Calu3 (cell line): ENCODE results near the gene HOXB6. TPM values are rescaled to one million over a fixed set of nuclear protein-coding genes. Genes with fewer than 3 reads are reported as not detected.
A peak's percentile ranks its signal among the peaks of the same experiment; 100 is the strongest.

Experiments used
- BruUV-seq: library from RNA; stranded (reverse); fragments of 400-500 nt; replicated peaks from 2 replicates; lab custom pipeline; 2021; lab: Mats Ljungman, UMichigan
- CTCF ChIA-PET: fragments of 300-600 bp; sonication (Branson Sonifier 250); formaldehyde crosslinking; loops from one replicate; lab custom pipeline; 2022; ENCODE audit warnings: antibody characterized with exemption; lab: Charles Lee
- DNase-seq: peaks from one replicate; pipeline ENCODE4 v3.0.0; 2022
- H3K27ac Mint-ChIP-seq: one replicate; pipeline ENCODE4 v1.8.0; 2022; ENCODE audit warnings: mixed read lengths; ENCODE audit not compliant: unreplicated experiment
- H3K27me3 Mint-ChIP-seq: one replicate; pipeline ENCODE4 v1.8.0; 2022; ENCODE audit warnings: mixed read lengths; ENCODE audit not compliant: unreplicated experiment
- H3K36me3 Mint-ChIP-seq: one replicate; pipeline ENCODE4 v1.8.0; 2022; ENCODE audit warnings: mild to moderate bottlenecking, moderate library complexity, mixed read lengths; ENCODE audit not compliant: insufficient read depth, unreplicated experiment
- H3K4me1 Mint-ChIP-seq: one replicate; pipeline ENCODE4 v1.8.0; 2022; ENCODE audit warnings: mild to moderate bottlenecking, low read depth, mixed read lengths; ENCODE audit not compliant: unreplicated experiment
- H3K4me3 Mint-ChIP-seq: one replicate; pipeline ENCODE4 v1.8.0; 2022; ENCODE audit warnings: mild to moderate bottlenecking, low read depth, moderate library complexity, mixed read lengths; ENCODE audit not compliant: unreplicated experiment
- H3K9me3 Mint-ChIP-seq: one replicate; pipeline ENCODE4 v1.8.0; 2022; ENCODE audit warnings: low read depth, mixed read lengths; ENCODE audit not compliant: unreplicated experiment
- CTCF ChIP-seq: fragments of 200-600 bp; IDR thresholded peaks from one replicate; pipeline ENCODE4 v1.8.0; 2022; ENCODE audit warnings: antibody characterized with exemption; ENCODE audit not compliant: unreplicated experiment
- intact Hi-C: fragments of 100-400 bp; cut with micrococcal nuclease; formaldehyde crosslinking; loops from one replicate; pipeline ENCODE4 v1.10.0; 2022; ENCODE audit not compliant: unreplicated experiment
- total RNA-seq: library from RNA; stranded (reverse); gene quantifications from 2 replicates; pipeline ENCODE4 v1.2.3, GENCODE V29; 2022

The HOXB6 gene
- total RNA-seq, 1 experiment from 2014 or later, result 140 TPM

GRCh38 chr17:48574505-48575065 is 30.2 kb downstream of the HOXB6 start:
- Mint-ChIP-seq H3K4me1 (peaks cover 51% of the 10 kb centered on the region), H3K36me3 (peaks cover 99% of the 10 kb centered on the region), H3K27me3 (peaks cover 15% of the 10 kb centered on the region), H3K4me3 (no peak overlapping the region), H3K9me3 (no peaks in the 10 kb centered on the region), H3K27ac (peak overlapping the region; percentile 66)
- DNase-seq, result no peak
- intact Hi-C loops, result loop anchor here (5.0 kb wide), 2 partner anchors 32 to 282 kb away; no protein-coding TSS in a partner anchor
- BruUV-seq, result no TSS peak
- no peak for TF ChIP-seq CTCF
- CTCF ChIA-PET, result interaction anchor here (1.2 kb wide), 1 partner anchor 222 kb away, joined by 3 read pairs; no protein-coding TSS in a partner anchor

- peaks cover 86% of the 10 kb centered on the region for H3K36me3 Mint-ChIP-seq
- H3K4me1 Mint-ChIP-seq, result peaks cover 39% of the 10 kb centered on the region
- no peaks in the 10 kb centered on the region for H3K9me3 Mint-ChIP-seq
- no peak for TF ChIP-seq CTCF
- H3K27me3 Mint-ChIP-seq, result no peaks in the 10 kb centered on the region
- CTCF ChIA-PET, result no interaction called here
- H3K27ac Mint-ChIP-seq, result peak overlapping the region; percentile 66
- H3K4me3 Mint-ChIP-seq, result no peak overlapping the region
- BruUV-seq, result no TSS peak
- no peak for DNase-seq
- intact Hi-C loops, result no loop called here
These were observed 32.9 kb downstream of the HOXB6 start for GRCh38 chr17:48571826-48572417.

GRCh38 chr17:48571024-48571818 is 33.6 kb downstream of the HOXB6 start:
- no peak for DNase-seq
- peak overlapping the region; percentile 66 for H3K27ac Mint-ChIP-seq
- intact Hi-C loops, result no loop called here
- no peaks in the 10 kb centered on the region for H3K9me3 Mint-ChIP-seq
- no peak overlapping the region for H3K4me3 Mint-ChIP-seq
- CTCF ChIA-PET, result no interaction called here
- H3K27me3 Mint-ChIP-seq, result no peaks in the 10 kb centered on the region
- H3K36me3 Mint-ChIP-seq, result peaks cover 79% of the 10 kb centered on the region
- TF ChIP-seq CTCF, result no peak
- BruUV-seq, result no TSS peak
- peaks cover 32% of the 10 kb centered on the region for H3K4me1 Mint-ChIP-seq

- Mint-ChIP-seq H3K4me1 (peaks cover 32% of the 10 kb centered on the region), H3K4me3 (no peak overlapping the region), H3K9me3 (no peaks in the 10 kb centered on the region), H3K27me3 (no peaks in the 10 kb centered on the region), H3K36me3 (peaks cover 72% of the 10 kb centered on the region), H3K27ac (peak overlapping the region; percentile 66)
- no peak for TF ChIP-seq CTCF
- DNase-seq, result no peak
- no TSS peak for BruUV-seq
- CTCF ChIA-PET, result interaction anchor here (0.5 kb wide), 1 partner anchor 219 kb away, joined by 5 read pairs; no protein-coding TSS in a partner anchor
- intact Hi-C loops, result no loop called here
These were observed 34.3 kb downstream of the HOXB6 start for GRCh38 chr17:48570325-48571023.
